SK-N-SH treated with all-trans-retinoic acid at 6 μM for 48 hours (cell line): ENCODE results near the gene TNIP3.

Experiments
- BACH2 ChIP-seq: fragments of 250-450 bp; sonication (Bioruptor Pico); IDR thresholded peaks from 2 replicates; pipeline ENCODE4 v1.9.0; 2021; ENCODE audit warnings: mild to moderate bottlenecking, borderline replicate concordance
- CSDC2 ChIP-seq: fragments of 250-450 bp; sonication (Bioruptor Pico); IDR thresholded peaks from 2 replicates; pipeline ENCODE4 v1.5.0; 2020; ENCODE audit warnings: mild to moderate bottlenecking, moderate library complexity
- GLIS3 ChIP-seq: fragments of 250-450 bp; sonication (Bioruptor Pico); IDR thresholded peaks from 2 replicates; pipeline ENCODE4 v1.5.0; 2020; ENCODE audit warnings: mild to moderate bottlenecking, moderate library complexity
- OSR1 ChIP-seq: fragments of 250-450 bp; sonication (Bioruptor Pico); IDR thresholded peaks from 2 replicates; pipeline ENCODE4 v1.8.0; 2022; ENCODE audit warnings: moderate library complexity, mild to moderate bottlenecking, inconsistent platforms
- PATZ1 ChIP-seq: fragments of 250-450 bp; sonication (Bioruptor Pico); IDR thresholded peaks from 2 replicates; pipeline ENCODE4 v1.8.0; 2020; ENCODE audit warnings: mild to moderate bottlenecking, moderate library complexity, borderline replicate concordance
- ZFP3 ChIP-seq: fragments of 250-450 bp; sonication (Bioruptor Pico); IDR thresholded peaks from 2 replicates; pipeline ENCODE4 v1.5.0; 2020; ENCODE audit warnings: mild to moderate bottlenecking, moderate library complexity
- ZFP30 ChIP-seq: fragments of 450-650 bp; formaldehyde crosslinking; IDR thresholded peaks from 2 replicates; pipeline ENCODE4 v1.5.0; 2022; ENCODE audit warnings: mild to moderate bottlenecking, moderate library complexity
- ZNF70 ChIP-seq: fragments of 450-650 bp; formaldehyde crosslinking; IDR thresholded peaks from 2 replicates; pipeline ENCODE4 v1.5.0; 2020; ENCODE audit warnings: mild to moderate bottlenecking, moderate library complexity
- ZNF8 ChIP-seq: fragments of 450-650 bp; formaldehyde crosslinking; IDR thresholded peaks from 2 replicates; pipeline ENCODE4 v1.5.0; 2020; ENCODE audit warnings: mild to moderate bottlenecking, moderate library complexity
- TF ChIP-seq, protein P1 (sequence below): fragments of 250-450 bp; sonication (Bioruptor Pico); IDR thresholded peaks from 2 replicates; pipeline ENCODE4 v1.5.1; 2020; ENCODE audit warnings: low read depth, mild to moderate bottlenecking, moderate library complexity

GRCh38 chr4:121165206-121165605 is 1.1 kb upstream of the TNIP3 start:
- TF ChIP-seq, protein P1, sequence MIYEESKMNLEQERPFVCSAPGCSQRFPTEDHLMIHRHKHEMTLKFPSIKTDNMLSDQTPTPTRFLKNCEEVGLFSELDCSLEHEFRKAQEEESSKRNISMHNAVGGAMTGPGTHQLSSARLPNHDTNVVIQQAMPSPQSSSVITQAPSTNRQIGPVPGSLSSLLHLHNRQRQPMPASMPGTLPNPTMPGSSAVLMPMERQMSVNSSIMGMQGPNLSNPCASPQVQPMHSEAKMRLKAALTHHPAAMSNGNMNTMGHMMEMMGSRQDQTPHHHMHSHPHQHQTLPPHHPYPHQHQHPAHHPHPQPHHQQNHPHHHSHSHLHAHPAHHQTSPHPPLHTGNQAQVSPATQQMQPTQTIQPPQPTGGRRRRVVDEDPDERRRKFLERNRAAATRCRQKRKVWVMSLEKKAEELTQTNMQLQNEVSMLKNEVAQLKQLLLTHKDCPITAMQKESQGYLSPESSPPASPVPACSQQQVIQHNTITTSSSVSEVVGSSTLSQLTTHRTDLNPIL (CRISPR knock-in tag): no peak
- TF ChIP-seq CSDC2: no peak
- no peak for TF ChIP-seq ZNF70 (CRISPR knock-in tag)
- TF ChIP-seq PATZ1 (CRISPR knock-in tag): no peak
- TF ChIP-seq BACH2 (CRISPR knock-in tag): no peak
- TF ChIP-seq ZNF8 (CRISPR knock-in tag): no peak
- TF ChIP-seq OSR1: no peak
- no peak for TF ChIP-seq ZFP3
- TF ChIP-seq ZFP30 (CRISPR knock-in tag): no peak
- no peak for TF ChIP-seq GLIS3 (CRISPR knock-in tag)
